Ovary (tissue), 3 donors: ENCODE data around the gene NSF.

Experiments
- POLR2A ChIP-seq: fragments of 450-650 bp; IDR thresholded peaks from one replicate; pipeline ENCODE4 v1.6.1; 2017; ENCODE audit warnings: antibody characterized with exemption, mild to moderate bottlenecking, moderate library complexity
- TF ChIP-seq, protein P1 (sequence below), 3 donors: fragments of 450-650 bp in 2 of 3; fragments of 200-600 bp in 1 of 3; IDR thresholded peaks; one replicate each; pipeline versions ENCODE4 v1.5.1 to v1.8.0; 2016 to 2022; ENCODE audit warnings: antibody characterized with exemption in 3 of 3, mild to moderate bottlenecking in 1 of 3
- donor health status: DM: no; HTN: no; CAD: no.

DNA sequence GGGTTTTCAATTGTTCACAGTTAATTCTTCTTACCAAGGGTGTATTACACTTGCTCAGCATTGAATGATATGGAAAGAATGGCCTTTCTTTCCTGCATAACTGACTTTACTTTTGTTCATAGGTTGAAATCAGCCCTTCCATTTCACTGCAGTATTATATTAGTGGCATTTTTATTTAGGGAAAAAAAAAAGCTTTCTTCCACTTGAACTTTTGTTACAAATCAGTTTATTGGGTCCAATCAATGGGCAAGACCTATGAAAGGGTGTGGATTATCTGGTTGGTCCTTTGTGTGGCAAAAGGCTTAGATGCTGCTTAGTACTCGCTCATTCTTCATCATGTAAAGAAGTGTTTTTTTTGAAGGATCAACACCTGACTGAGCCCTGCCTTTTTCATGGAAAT lies 154.0 kb downstream of the NSF start:
- TF ChIP-seq, protein P1, sequence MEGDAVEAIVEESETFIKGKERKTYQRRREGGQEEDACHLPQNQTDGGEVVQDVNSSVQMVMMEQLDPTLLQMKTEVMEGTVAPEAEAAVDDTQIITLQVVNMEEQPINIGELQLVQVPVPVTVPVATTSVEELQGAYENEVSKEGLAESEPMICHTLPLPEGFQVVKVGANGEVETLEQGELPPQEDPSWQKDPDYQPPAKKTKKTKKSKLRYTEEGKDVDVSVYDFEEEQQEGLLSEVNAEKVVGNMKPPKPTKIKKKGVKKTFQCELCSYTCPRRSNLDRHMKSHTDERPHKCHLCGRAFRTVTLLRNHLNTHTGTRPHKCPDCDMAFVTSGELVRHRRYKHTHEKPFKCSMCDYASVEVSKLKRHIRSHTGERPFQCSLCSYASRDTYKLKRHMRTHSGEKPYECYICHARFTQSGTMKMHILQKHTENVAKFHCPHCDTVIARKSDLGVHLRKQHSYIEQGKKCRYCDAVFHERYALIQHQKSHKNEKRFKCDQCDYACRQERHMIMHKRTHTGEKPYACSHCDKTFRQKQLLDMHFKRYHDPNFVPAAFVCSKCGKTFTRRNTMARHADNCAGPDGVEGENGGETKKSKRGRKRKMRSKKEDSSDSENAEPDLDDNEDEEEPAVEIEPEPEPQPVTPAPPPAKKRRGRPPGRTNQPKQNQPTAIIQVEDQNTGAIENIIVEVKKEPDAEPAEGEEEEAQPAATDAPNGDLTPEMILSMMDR (IDR thresholded peaks at IDR 0.05) = no peak
- no peak for TF ChIP-seq POLR2A
